IMR-90 (cell line): ENCODE data around the gene MAG. TPM values are rescaled to one million over a fixed set of nuclear protein-coding genes. Genes with fewer than 3 reads are reported as not detected.

Experiments
- ATAC-seq: fragments of 200-7000 bp; cut with Tn5 transposase; 2 replicates; pipeline ENCODE4 v1.9.1; 2020; ENCODE audit warnings: low read depth, mild to moderate bottlenecking, moderate library complexity
- BruUV-seq: library from RNA; stranded (reverse); fragments of 400-500 nt; replicated peaks from 2 replicates; lab custom pipeline; 2021; lab: Mats Ljungman, UMichigan
- CTCF ChIA-PET: fragments of 300-600 bp; formaldehyde crosslinking; extraction: SDS; loops from one replicate; lab custom pipeline; 2021; ENCODE audit warnings: antibody characterized with exemption; lab: Yijun Ruan, JAX
- POLR2A ChIA-PET: fragments of 300-600 bp; sonication (Branson Sonifier 250); formaldehyde crosslinking; loops from one replicate; lab custom pipeline; 2022; ENCODE audit warnings: antibody characterized with exemption; ENCODE audit not compliant: unreplicated experiment; lab: Charles Lee
- DNase-seq: peaks from one replicate; pipeline ENCODE4 v3.0.0; 2013
- H2AFZ ChIP-seq: replicated peaks from 2 replicates; pipeline ENCODE3; 2013; ENCODE audit warnings: low read length, mild to moderate bottlenecking; ENCODE audit not compliant: poor library complexity
- H2AK5ac ChIP-seq: 2 replicates; pipeline ENCODE4 v1.6.1; 2013; ENCODE audit warnings: low read depth, low read length, inconsistent platforms
- H2AK9ac ChIP-seq: replicated peaks from 2 replicates; pipeline ENCODE3; 2013; ENCODE audit warnings: mild to moderate bottlenecking, low read depth, low read length, moderate library complexity; ENCODE audit not compliant: poor library complexity
- H2BK120ac ChIP-seq: 2 replicates; pipeline ENCODE4 v1.6.1; 2013; ENCODE audit warnings: low read depth, low read length, inconsistent platforms
- H2BK15ac ChIP-seq: 3 replicates; pipeline ENCODE4 v1.6.1; 2013; ENCODE audit warnings: low read depth, low read length, inconsistent platforms
- H2BK20ac ChIP-seq: 2 replicates; pipeline ENCODE4 v1.6.1; 2013; ENCODE audit warnings: low read depth, mild to moderate bottlenecking, inconsistent platforms, low read length, moderate library complexity
- H2BK5ac ChIP-seq: 2 replicates; pipeline ENCODE4 v1.6.1; 2013; ENCODE audit warnings: mild to moderate bottlenecking, low read depth, low read length, inconsistent platforms; ENCODE audit not compliant: poor library complexity, severe bottlenecking
- H3K14ac ChIP-seq: replicated peaks from 2 replicates; pipeline ENCODE4 v1.6.1; 2013; ENCODE audit warnings: low read depth, low read length, inconsistent platforms
- H3K18ac ChIP-seq: 2 replicates; pipeline ENCODE4 v1.6.1; 2013; ENCODE audit warnings: low read depth, low read length, control low read depth
- H3K23ac ChIP-seq: 2 replicates; pipeline ENCODE4 v1.6.1; 2013; ENCODE audit warnings: low read depth, low read length, inconsistent platforms
- H3K27ac ChIP-seq: 2 replicates; pipeline ENCODE4 v1.5.1; 2013; ENCODE audit warnings: mild to moderate bottlenecking, control low read depth, low read length; ENCODE audit not compliant: insufficient read depth
- H3K27me3 ChIP-seq: 2 replicates; pipeline ENCODE4 v1.6.1; 2013; ENCODE audit warnings: low read length; ENCODE audit not compliant: control insufficient read depth, insufficient read depth
- H3K36me3 ChIP-seq: 2 replicates; pipeline ENCODE4 v1.6.1; 2013; ENCODE audit warnings: low read length, mixed read lengths; ENCODE audit not compliant: control insufficient read depth, insufficient read depth
- H3K4ac ChIP-seq: 2 replicates; pipeline ENCODE4 v1.6.1; 2013; ENCODE audit warnings: low read depth, low read length, inconsistent platforms
- H3K4me1 ChIP-seq: 2 replicates; pipeline ENCODE4 v1.6.1; 2013; ENCODE audit warnings: low read length, mixed read lengths; ENCODE audit not compliant: control insufficient read depth, insufficient read depth
- H3K4me2 ChIP-seq: 2 replicates; pipeline ENCODE4 v1.6.1; 2013; ENCODE audit warnings: low read depth, mild to moderate bottlenecking, control low read depth, low read length, moderate library complexity
- H3K4me3 ChIP-seq: 2 replicates; pipeline ENCODE4 v1.5.1; 2013; ENCODE audit warnings: low read depth, mild to moderate bottlenecking, control low read depth, low read length, moderate library complexity; ENCODE audit not compliant: insufficient read depth
- H3K56ac ChIP-seq: 2 replicates; pipeline ENCODE4 v1.6.1; 2013; ENCODE audit warnings: low read length, inconsistent platforms; ENCODE audit not compliant: insufficient read depth; ENCODE audit errors: extremely low read depth
- H3K79me1 ChIP-seq, 2 experiments: 2 replicates each; pipeline ENCODE4 v1.6.1; 2013; ENCODE audit warnings: low read length in 2 of 2, inconsistent platforms in 1 of 2, low read depth in 1 of 2
- H3K9ac ChIP-seq: 2 replicates; pipeline ENCODE4 v1.6.1; 2013; ENCODE audit warnings: low read depth, low read length, control low read depth
- H3K9me1 ChIP-seq: 2 replicates; pipeline ENCODE4 v1.6.1; 2013; ENCODE audit warnings: low read length, inconsistent platforms; ENCODE audit not compliant: insufficient read depth
- H3K9me3 ChIP-seq: 2 replicates; pipeline ENCODE4 v1.6.1; 2013; ENCODE audit warnings: low read length; ENCODE audit not compliant: control insufficient read depth, insufficient read depth
- H4K20me1 ChIP-seq: 2 replicates; pipeline ENCODE4 v1.6.1; 2013; ENCODE audit warnings: low read length, inconsistent platforms; ENCODE audit not compliant: insufficient read depth
- H4K5ac ChIP-seq: 2 replicates; pipeline ENCODE4 v1.6.1; 2013; ENCODE audit warnings: mild to moderate bottlenecking, low read depth, low read length, control low read depth
- H4K8ac ChIP-seq, 2 experiments: 2 replicates each; pipeline ENCODE4 v1.6.1; 2013; ENCODE audit warnings: low read depth in 2 of 2, low read length in 2 of 2, control low read depth in 1 of 2, inconsistent platforms in 1 of 2
- H4K91ac ChIP-seq: 2 replicates; pipeline ENCODE4 v1.6.1; 2013; ENCODE audit warnings: low read depth, low read length, inconsistent platforms; ENCODE audit not compliant: insufficient read depth
- BHLHE40 ChIP-seq: fragments of 150-350 bp; IDR thresholded peaks from 2 replicates; pipeline ENCODE4 v1.6.1; 2016; ENCODE audit warnings: mild to moderate bottlenecking, low read depth, low read length
- MAZ ChIP-seq: IDR thresholded peaks from 2 replicates; pipeline ENCODE4 v1.6.1; 2012; ENCODE audit warnings: low read depth, mild to moderate bottlenecking, low read length, improper control_type of control experiment, moderate library complexity, borderline replicate concordance
- RFX5 ChIP-seq: IDR thresholded peaks from 2 replicates; pipeline ENCODE4 v1.8.0; 2012; ENCODE audit warnings: low read depth, mild to moderate bottlenecking, low read length, moderate library complexity
- WGBS, 2 experiments: methylation state at CpG; one replicate each; pipeline versions ENCODE4 v1.1.5 to v1.1.7; 2013; ENCODE audit warnings: missing lambda C conversion rate in 2 of 2; ENCODE audit not compliant: insufficient read length in 1 of 2; ENCODE audit errors: extremely low coverage in 2 of 2; 5-methylcytosine and 5-hydroxymethylcytosine counted together
- dilution Hi-C: fragments of 300-500 bp; cut with HindIII; formaldehyde crosslinking; loops from one replicate; pipeline ENCODE4 v1.14.3; 2018; ENCODE audit warnings: low sequenced_read_pairs; ENCODE audit not compliant: unreplicated experiment
- in situ Hi-C: fragments of 300-500 bp; cut with MboI; formaldehyde crosslinking; loops from 3 replicates; pipeline ENCODE4 v1.14.3; 2019; ENCODE audit warnings: low sequenced_read_pairs, inconsistent platforms, mixed read lengths
- intact Hi-C: fragments of 100-400 bp; cut with micrococcal nuclease; formaldehyde crosslinking; loops from 2 replicates; pipeline ENCODE4 v1.10.0; 2022
- polyA plus RNA-seq, 3 experiments: library from polyadenylated mRNA; depleted of rRNA; stranded (reverse); fragments of >200 nt; gene quantifications; 2 replicates each; pipeline ENCODE4 v1.2.3, GENCODE V29; 2012; ENCODE audit warnings: low replicate concordance in 1 of 3
- total RNA-seq: library from RNA; depleted of rRNA; stranded (reverse); fragments of >200 nt; gene quantifications from 2 replicates; pipeline ENCODE4 v1.2.3, GENCODE V29; 2012
- TF ChIP-seq, protein P1 (sequence below): conservative IDR thresholded peaks from 2 replicates; pipeline ENCODE4 v1.5.1; 2012; ENCODE audit warnings: mild to moderate bottlenecking, low read depth, low read length, improper control_type of control experiment

Gene MAG
- total and polyA plus RNA-seq, 2 of the 4 experiments (the other 2 are of a cell fraction): not detected

DNA sequence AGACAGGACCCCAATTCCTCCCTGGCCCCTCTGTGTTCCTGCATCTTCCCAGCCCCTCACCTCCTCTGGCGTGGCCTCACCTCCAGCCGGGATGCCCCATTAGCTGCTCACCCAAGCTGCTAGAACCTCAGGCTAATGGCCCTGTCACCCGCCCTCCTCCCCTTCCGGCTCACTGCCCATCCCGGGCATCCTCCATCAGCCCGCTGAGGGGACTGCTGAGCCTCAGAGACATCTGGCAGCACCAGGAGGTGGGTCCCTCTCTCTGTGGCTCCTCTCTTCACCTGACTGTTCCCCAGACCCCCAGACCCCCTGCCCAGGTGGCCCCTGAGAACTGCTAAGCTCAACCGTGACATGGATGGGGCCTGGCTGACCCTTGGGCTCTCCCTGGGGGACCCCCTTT is 58.6 kb downstream of the MAG start:
- in situ Hi-C loops: no loop called here
- TF ChIP-seq BHLHE40: no peak
- TF ChIP-seq MAZ: no peak
- TF ChIP-seq, protein P1, sequence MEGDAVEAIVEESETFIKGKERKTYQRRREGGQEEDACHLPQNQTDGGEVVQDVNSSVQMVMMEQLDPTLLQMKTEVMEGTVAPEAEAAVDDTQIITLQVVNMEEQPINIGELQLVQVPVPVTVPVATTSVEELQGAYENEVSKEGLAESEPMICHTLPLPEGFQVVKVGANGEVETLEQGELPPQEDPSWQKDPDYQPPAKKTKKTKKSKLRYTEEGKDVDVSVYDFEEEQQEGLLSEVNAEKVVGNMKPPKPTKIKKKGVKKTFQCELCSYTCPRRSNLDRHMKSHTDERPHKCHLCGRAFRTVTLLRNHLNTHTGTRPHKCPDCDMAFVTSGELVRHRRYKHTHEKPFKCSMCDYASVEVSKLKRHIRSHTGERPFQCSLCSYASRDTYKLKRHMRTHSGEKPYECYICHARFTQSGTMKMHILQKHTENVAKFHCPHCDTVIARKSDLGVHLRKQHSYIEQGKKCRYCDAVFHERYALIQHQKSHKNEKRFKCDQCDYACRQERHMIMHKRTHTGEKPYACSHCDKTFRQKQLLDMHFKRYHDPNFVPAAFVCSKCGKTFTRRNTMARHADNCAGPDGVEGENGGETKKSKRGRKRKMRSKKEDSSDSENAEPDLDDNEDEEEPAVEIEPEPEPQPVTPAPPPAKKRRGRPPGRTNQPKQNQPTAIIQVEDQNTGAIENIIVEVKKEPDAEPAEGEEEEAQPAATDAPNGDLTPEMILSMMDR: no peak
- TF ChIP-seq RFX5: no peak

More for the DNA sequence above, 58.6 kb downstream of the MAG start:
- Histone ChIP-seq H2BK20ac (no peak overlapping the region), H2BK5ac (no peak overlapping the region), H3K18ac (no peak overlapping the region), H3K56ac (no peak overlapping the region), H3K4me2 (no peak overlapping the region), H2AFZ (no peak overlapping the region), H3K4me1 (no peaks in the 10 kb centered on the region), H2BK15ac (no peak overlapping the region), H3K9me3 (no peaks in the 10 kb centered on the region), H3K4ac (no peak overlapping the region), H3K4me3 (no peak overlapping the region), H2BK120ac (no peak overlapping the region), H3K23ac (no peak overlapping the region), H3K79me1 (no peaks in the 10 kb centered on the region), H3K14ac (no peak overlapping the region), H4K20me1 (no peaks in the 10 kb centered on the region), H3K9me1 (no peaks in the 10 kb centered on the region), H4K5ac (no peak overlapping the region), H2AK9ac (no peak overlapping the region), H3K9ac (no peak overlapping the region), H2AK5ac (no peak overlapping the region), H3K27me3 (peaks cover 15% of the 10 kb centered on the region), H3K27ac (no peak overlapping the region), H3K36me3 (no peaks in the 10 kb centered on the region), H4K91ac (no peak overlapping the region), H4K8ac (no peak overlapping the region)
- no CpG with 5 or more reads among the region's 7 CpGs for WGBS, 2 experiments
- DNase-seq (no peak), ATAC-seq (no peak)
- intact Hi-C loops (loop anchor here (10.0 kb wide), 1 partner anchor 114 kb away; no protein-coding TSS in a partner anchor), dilution Hi-C loops (no loop called here)
- BruUV-seq: no TSS peak
- ChIA-PET POLR2A (no interaction called here), CTCF (no interaction called here)
